ENCODE results near the gene LAMB1.

The LAMB1 gene

DNA sequence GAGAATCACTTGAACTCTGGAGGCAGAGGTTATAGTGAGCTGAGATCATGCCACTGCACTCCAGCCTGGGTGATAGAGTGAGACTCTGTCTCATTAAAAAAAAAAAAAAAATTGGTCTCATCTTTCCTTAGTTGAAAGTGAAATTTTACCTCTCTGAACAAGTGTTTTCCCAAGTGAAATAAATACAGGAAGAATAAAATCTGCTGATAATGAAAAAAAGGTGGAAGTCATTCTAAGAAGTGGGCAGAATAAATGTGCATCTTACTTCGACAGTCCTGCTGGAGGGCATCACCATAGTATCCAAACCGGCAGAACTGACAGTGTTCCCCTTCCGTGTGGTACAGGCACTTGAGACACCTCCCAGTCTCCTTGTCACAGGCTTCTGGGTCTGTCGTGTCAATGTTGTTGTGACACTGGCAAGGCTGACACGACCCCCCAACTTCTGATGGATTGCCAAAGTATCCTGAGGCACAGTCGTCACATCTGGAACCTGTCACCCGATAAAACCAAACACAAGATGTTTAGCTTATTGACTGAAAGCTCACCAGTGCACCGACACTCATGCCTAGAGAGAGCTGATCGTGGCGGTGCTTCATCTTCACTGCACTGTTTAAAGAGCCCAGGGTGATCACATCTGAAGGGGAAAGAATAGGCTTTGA lies 49.6 kb downstream of the LAMB1 start:
- Histone ChIP-seq H3K27me3 (peaks cover 21% of the 10 kb centered on the region), H3K4me3 (ENCODE audit: low read depth in 1 of 2, low read length in 1 of 2) (no peak overlapping the region), H3K9me3 (no peaks in the 10 kb centered on the region), H3K27ac (no peak overlapping the region), H3K4me1 (ENCODE audit: control insufficient read depth in 1 of 2, insufficient read depth in 1 of 2, low read depth in 1 of 2, low read length in 1 of 2) (no peaks in the 10 kb centered on the region), H3K36me3 (no peaks in the 10 kb centered on the region)
- TF ChIP-seq, protein P1, sequence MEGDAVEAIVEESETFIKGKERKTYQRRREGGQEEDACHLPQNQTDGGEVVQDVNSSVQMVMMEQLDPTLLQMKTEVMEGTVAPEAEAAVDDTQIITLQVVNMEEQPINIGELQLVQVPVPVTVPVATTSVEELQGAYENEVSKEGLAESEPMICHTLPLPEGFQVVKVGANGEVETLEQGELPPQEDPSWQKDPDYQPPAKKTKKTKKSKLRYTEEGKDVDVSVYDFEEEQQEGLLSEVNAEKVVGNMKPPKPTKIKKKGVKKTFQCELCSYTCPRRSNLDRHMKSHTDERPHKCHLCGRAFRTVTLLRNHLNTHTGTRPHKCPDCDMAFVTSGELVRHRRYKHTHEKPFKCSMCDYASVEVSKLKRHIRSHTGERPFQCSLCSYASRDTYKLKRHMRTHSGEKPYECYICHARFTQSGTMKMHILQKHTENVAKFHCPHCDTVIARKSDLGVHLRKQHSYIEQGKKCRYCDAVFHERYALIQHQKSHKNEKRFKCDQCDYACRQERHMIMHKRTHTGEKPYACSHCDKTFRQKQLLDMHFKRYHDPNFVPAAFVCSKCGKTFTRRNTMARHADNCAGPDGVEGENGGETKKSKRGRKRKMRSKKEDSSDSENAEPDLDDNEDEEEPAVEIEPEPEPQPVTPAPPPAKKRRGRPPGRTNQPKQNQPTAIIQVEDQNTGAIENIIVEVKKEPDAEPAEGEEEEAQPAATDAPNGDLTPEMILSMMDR (IDR thresholded peaks at IDR 0.05): no peak

DNA sequence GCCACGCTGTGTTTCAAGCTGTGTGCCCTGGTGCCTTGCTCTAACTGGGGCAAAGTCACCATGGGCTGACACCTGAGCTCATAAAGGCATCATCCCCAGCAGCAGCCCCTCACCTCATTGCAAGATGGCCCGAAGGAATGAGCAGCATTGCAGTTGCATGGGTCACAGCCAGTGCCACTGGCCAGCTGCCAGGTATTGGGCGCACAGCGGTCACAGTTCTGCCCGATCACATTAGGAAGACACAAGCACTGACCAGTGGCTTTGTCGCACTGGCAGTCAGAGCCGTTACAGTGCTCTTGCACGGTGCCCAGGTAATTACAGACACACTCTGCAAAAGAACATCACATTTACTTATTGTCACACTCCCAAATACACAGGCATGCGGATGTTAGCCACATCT lies 51.1 kb downstream of the LAMB1 start:
- TF ChIP-seq, protein P1 (IDR thresholded peaks at IDR 0.05): no peak
- Histone ChIP-seq H3K27me3 (peaks cover 7% of the 10 kb centered on the region), H3K9me3 (no peaks in the 10 kb centered on the region), H3K4me3 (ENCODE audit: low read depth in 1 of 2, low read length in 1 of 2) (no peak overlapping the region), H3K36me3 (no peaks in the 10 kb centered on the region), H3K4me1 (ENCODE audit: control insufficient read depth in 1 of 2, insufficient read depth in 1 of 2, low read depth in 1 of 2, low read length in 1 of 2) (no peaks in the 10 kb centered on the region), H3K27ac (no peak overlapping the region)

DNA sequence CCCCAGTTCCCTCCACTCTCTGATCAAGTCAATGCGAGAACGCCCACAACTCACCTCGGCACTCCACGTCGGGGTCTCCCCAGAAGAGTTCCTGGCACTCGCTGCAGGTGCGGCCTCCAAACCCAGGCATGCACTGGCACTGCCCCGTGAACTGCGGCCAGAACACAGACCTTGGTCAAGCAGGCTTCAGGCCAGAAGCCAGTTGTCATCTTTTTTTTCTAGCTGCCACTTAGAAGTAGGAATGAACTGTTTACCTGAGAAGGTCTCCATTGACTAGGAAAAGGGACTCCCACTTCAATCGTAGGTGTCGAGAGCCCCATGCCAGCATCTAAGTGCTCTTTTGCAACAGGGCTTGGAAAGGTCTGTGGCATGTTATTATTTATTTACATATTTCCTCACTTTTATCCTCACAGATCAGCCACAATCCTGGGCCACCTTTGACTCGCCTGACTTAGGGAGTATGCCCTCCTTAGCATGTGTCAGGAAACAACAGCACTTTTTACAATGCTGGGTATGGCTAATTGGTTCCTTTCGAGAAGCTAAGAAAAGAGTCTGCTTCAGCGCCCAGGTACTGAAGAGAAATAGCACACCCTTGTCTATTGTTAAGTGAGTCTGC lies 51.7 kb downstream of the LAMB1 start:
- Histone ChIP-seq H3K27ac (no peak overlapping the region), H3K9me3 (no peaks in the 10 kb centered on the region), H3K4me1 (ENCODE audit: control insufficient read depth in 1 of 2, insufficient read depth in 1 of 2, low read depth in 1 of 2, low read length in 1 of 2) (no peaks in the 10 kb centered on the region), H3K4me3 (ENCODE audit: low read depth in 1 of 2, low read length in 1 of 2) (no peak overlapping the region), H3K36me3 (no peaks in the 10 kb centered on the region), H3K27me3 (peaks cover under 1% of the 10 kb centered on the region)
- TF ChIP-seq, protein P1 (IDR thresholded peaks at IDR 0.05): no peak

DNA sequence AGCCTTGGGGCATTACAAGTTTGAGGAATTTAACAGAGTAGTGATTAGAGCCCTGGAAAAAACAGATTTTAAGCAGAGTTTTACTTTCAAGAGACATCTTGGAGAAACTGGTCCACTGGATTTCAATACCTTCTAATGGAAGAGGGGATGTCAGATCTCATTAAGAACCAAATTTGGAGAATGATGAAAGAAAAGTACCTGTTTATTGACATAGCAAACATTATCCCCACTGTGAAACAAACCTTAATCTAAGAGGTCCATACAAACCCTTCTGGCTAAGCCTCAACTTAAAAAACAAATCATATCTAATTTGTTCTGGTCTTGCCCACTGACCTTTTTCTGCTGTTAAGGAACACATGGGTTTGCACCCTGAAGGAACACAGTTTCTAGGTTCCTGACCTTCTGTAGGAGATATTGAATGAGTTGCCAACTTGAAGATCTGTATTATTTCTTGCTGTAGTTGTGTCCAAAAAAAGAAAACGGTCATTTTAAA lies 53.5 kb downstream of the LAMB1 start:
- no peak overlapping the region for H3K27ac ChIP-seq
- no peaks in the 10 kb centered on the region for H3K9me3 ChIP-seq
- no peaks in the 10 kb centered on the region for H3K4me1 ChIP-seq (ENCODE audit: control insufficient read depth in 1 of 2, insufficient read depth in 1 of 2, low read depth in 1 of 2, low read length in 1 of 2)
- no peak overlapping the region for H3K4me3 ChIP-seq (ENCODE audit: low read depth in 1 of 2, low read length in 1 of 2)
- TF ChIP-seq, protein P1 (IDR thresholded peaks at IDR 0.05): no peak
- H3K36me3 ChIP-seq: no peaks in the 10 kb centered on the region
- H3K27me3 ChIP-seq: no peaks in the 10 kb centered on the region

DNA sequence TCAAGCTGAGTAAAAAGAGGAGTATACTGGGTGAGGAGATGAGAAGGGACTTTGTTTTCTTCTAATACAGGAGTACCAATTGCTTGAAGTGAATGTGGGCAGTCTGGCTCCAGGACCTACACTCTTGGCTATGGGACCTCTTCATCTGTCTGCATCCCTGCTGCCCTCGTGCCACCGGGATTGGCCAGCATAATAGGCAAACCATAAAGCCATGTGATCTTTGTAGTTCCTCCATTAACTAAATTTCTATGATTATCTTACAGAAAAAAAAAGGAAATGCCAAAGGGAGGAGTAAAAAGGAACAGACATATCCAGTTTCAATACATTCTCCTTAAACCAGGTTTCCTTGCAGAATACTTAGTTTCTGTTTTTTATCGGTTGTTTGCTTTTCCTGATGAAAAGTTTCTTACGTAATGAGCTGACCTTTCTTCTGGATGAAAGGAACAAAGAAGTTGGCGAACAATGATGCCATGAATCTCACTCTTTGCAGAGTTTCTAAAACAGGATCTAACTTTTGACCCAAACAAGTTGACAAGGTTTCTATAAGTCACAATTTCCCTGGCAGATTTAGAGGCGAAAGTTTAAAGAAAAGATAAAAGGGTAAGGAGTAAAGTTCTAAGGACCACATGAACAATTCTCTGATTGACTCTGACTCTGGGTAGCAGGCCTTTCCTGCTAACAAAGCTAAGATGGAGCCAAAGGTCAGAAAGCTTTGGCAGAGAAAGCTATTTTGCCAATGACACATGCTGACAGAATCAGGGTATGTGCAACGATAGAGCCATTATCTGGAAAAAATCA lies 54.1 kb downstream of the LAMB1 start:
- no peaks in the 10 kb centered on the region for H3K4me1 ChIP-seq (ENCODE audit: control insufficient read depth in 1 of 2, insufficient read depth in 1 of 2, low read depth in 1 of 2, low read length in 1 of 2)
- TF ChIP-seq, protein P1 (IDR thresholded peaks at IDR 0.05): no peak
- H3K27ac ChIP-seq: no peak overlapping the region
- no peaks in the 10 kb centered on the region for H3K27me3 ChIP-seq
- no peaks in the 10 kb centered on the region for H3K36me3 ChIP-seq
- no peaks in the 10 kb centered on the region for H3K9me3 ChIP-seq
- H3K4me3 ChIP-seq (ENCODE audit: low read depth in 1 of 2, low read length in 1 of 2): no peak overlapping the region
